Measurements from ENCODE around the gene TNNI2. TPM values are rescaled to one million over a fixed set of nuclear protein-coding genes. Genes with fewer than 3 reads are reported as not detected.
A peak's percentile ranks its signal among the peaks of the same experiment; 100 is the strongest.
"Not testable (repeated sequence)": the region's sequence is repeated elsewhere in the genome, so short reads cannot be mapped to it uniquely, and the experiment has no call there.

The TNNI2 gene
- total RNA-seq, 2 experiments from 2014 or later = 0.31 TPM; not detected in 1

GRCh38 chr11:1875851-1876301, 37.1 kb downstream of the TNNI2 start:
- not testable (repeated sequence) for H3K27ac Mint-ChIP-seq, H3K27me3 Mint-ChIP-seq, DNase-seq, H3K36me3 Mint-ChIP-seq, H3K9me3 Mint-ChIP-seq, H3K4me3 Mint-ChIP-seq
- peaks cover 21% of the 10 kb centered on the region for H3K4me1 Mint-ChIP-seq

GRCh38 chr11:1876361-1877063, 37.7 kb downstream of the TNNI2 start:
- Mint-ChIP-seq H3K27me3 (no peaks in the 10 kb centered on the region), H3K36me3 (no peaks in the 10 kb centered on the region), H3K9me3 (no peaks in the 10 kb centered on the region), H3K4me3 (no peak overlapping the region), H3K27ac (no peak overlapping the region), H3K4me1 (peaks cover 16% of the 10 kb centered on the region)
- peak; percentile 50 for DNase-seq

- DNase-seq = no peak
- H3K36me3 Mint-ChIP-seq = no peaks in the 10 kb centered on the region
- no peaks in the 10 kb centered on the region for H3K9me3 Mint-ChIP-seq
- H3K4me1 Mint-ChIP-seq = peaks cover 10% of the 10 kb centered on the region
- H3K4me3 Mint-ChIP-seq = no peak overlapping the region
- no peaks in the 10 kb centered on the region for H3K27me3 Mint-ChIP-seq
- H3K27ac Mint-ChIP-seq = no peak overlapping the region
These were observed 38.7 kb downstream of the TNNI2 start for GRCh38 chr11:1877211-1878136.

- H3K27me3 Mint-ChIP-seq = no peaks in the 10 kb centered on the region
- H3K4me3 Mint-ChIP-seq = no peak overlapping the region
- DNase-seq = no peak
- no peaks in the 10 kb centered on the region for H3K36me3 Mint-ChIP-seq
- no peaks in the 10 kb centered on the region for H3K9me3 Mint-ChIP-seq
- peaks cover 6% of the 10 kb centered on the region for H3K4me1 Mint-ChIP-seq
- H3K27ac Mint-ChIP-seq = no peak overlapping the region
These were observed 39.6 kb downstream of the TNNI2 start for GRCh38 chr11:1878137-1879031.

- H3K27ac Mint-ChIP-seq = no peak overlapping the region
- H3K9me3 Mint-ChIP-seq = no peaks in the 10 kb centered on the region
- no peaks in the 10 kb centered on the region for H3K27me3 Mint-ChIP-seq
- no peak overlapping the region for H3K4me3 Mint-ChIP-seq
- H3K36me3 Mint-ChIP-seq = no peaks in the 10 kb centered on the region
- peaks cover 6% of the 10 kb centered on the region for H3K4me1 Mint-ChIP-seq
- DNase-seq = no peak
These were observed 40.7 kb downstream of the TNNI2 start for GRCh38 chr11:1879342-1879940.

- Mint-ChIP-seq H3K4me1 (peaks cover 6% of the 10 kb centered on the region), H3K27me3 (no peaks in the 10 kb centered on the region), H3K4me3 (no peak overlapping the region), H3K36me3 (no peaks in the 10 kb centered on the region), H3K9me3 (no peaks in the 10 kb centered on the region), H3K27ac (no peak overlapping the region)
- DNase-seq = no peak
These were observed 41.4 kb downstream of the TNNI2 start for GRCh38 chr11:1879941-1880720.

GRCh38 chr11:1880746-1881441, 42.1 kb downstream of the TNNI2 start:
- H3K27ac Mint-ChIP-seq = no peak overlapping the region
- H3K4me3 Mint-ChIP-seq = no peak overlapping the region
- no peaks in the 10 kb centered on the region for H3K9me3 Mint-ChIP-seq
- no peaks in the 10 kb centered on the region for H3K36me3 Mint-ChIP-seq
- no peaks in the 10 kb centered on the region for H3K27me3 Mint-ChIP-seq
- no peak for DNase-seq
- peaks cover 4% of the 10 kb centered on the region for H3K4me1 Mint-ChIP-seq

GRCh38 chr11:1881442-1882264, 42.9 kb downstream of the TNNI2 start:
- Mint-ChIP-seq H3K27ac (no peak overlapping the region), H3K4me1 (peaks cover 4% of the 10 kb centered on the region), H3K4me3 (no peak overlapping the region), H3K27me3 (no peaks in the 10 kb centered on the region), H3K9me3 (no peaks in the 10 kb centered on the region), H3K36me3 (no peaks in the 10 kb centered on the region)
- DNase-seq = no peak

GRCh38 chr11:1882265-1883238, 43.8 kb downstream of the TNNI2 start:
- no peaks in the 10 kb centered on the region for H3K36me3 Mint-ChIP-seq

GRCh38 chr11:1883346-1884302, 44.8 kb downstream of the TNNI2 start:
- no peak for DNase-seq
- H3K27me3 Mint-ChIP-seq = no peaks in the 10 kb centered on the region
- H3K4me1 Mint-ChIP-seq = peaks cover 6% of the 10 kb centered on the region
- H3K4me3 Mint-ChIP-seq = no peak overlapping the region
- no peak overlapping the region for H3K27ac Mint-ChIP-seq
- no peaks in the 10 kb centered on the region for H3K9me3 Mint-ChIP-seq
- no peaks in the 10 kb centered on the region for H3K36me3 Mint-ChIP-seq

More at GRCh38 chr11:1882265-1883238, 43.8 kb downstream of the TNNI2 start:
- no peaks in the 10 kb centered on the region for H3K27me3 Mint-ChIP-seq
- H3K4me1 Mint-ChIP-seq = peaks cover 4% of the 10 kb centered on the region
- no peak overlapping the region for H3K4me3 Mint-ChIP-seq
- no peak overlapping the region for H3K27ac Mint-ChIP-seq
- peak; percentile 85 for DNase-seq
- H3K9me3 Mint-ChIP-seq = no peaks in the 10 kb centered on the region

- no peak overlapping the region for H3K4me3 Mint-ChIP-seq
- H3K4me1 Mint-ChIP-seq = peaks cover 10% of the 10 kb centered on the region
- no peaks in the 10 kb centered on the region for H3K27me3 Mint-ChIP-seq
- H3K9me3 Mint-ChIP-seq = no peaks in the 10 kb centered on the region
- no peak overlapping the region for H3K27ac Mint-ChIP-seq
- DNase-seq = no peak
- peaks cover 4% of the 10 kb centered on the region for H3K36me3 Mint-ChIP-seq
These were observed 45.5 kb downstream of the TNNI2 start for GRCh38 chr11:1884303-1884700.
